HFFc6 (cell line): ENCODE results near the gene ARHGEF16. TPM values are rescaled to one million over a fixed set of nuclear protein-coding genes. Genes with fewer than 3 reads are reported as not detected.

Experiments used
- DNase-seq: peaks from one replicate; pipeline ENCODE4 v3.0.0-alpha.2; 2018
- H3K27ac Mint-ChIP-seq: 2 replicates; pipeline ENCODE4 v1.8.0; 2020; ENCODE audit warnings: mild to moderate bottlenecking, mixed read lengths
- H3K27me3 Mint-ChIP-seq: 2 replicates; pipeline ENCODE4 v1.8.0; 2021; ENCODE audit warnings: mild to moderate bottlenecking, moderate library complexity, mixed read lengths; ENCODE audit not compliant: insufficient read depth
- H3K36me3 Mint-ChIP-seq: 2 replicates; pipeline ENCODE4 v1.8.0; 2021; ENCODE audit warnings: low read depth, mixed read lengths
- H3K4me1 Mint-ChIP-seq: 2 replicates; pipeline ENCODE4 v1.8.0; 2020; ENCODE audit warnings: low read depth, mixed read lengths
- H3K4me3 Mint-ChIP-seq: 2 replicates; pipeline ENCODE4 v1.8.0; 2020; ENCODE audit warnings: mild to moderate bottlenecking, moderate library complexity, mixed read lengths
- H3K9me3 Mint-ChIP-seq: 2 replicates; pipeline ENCODE4 v1.8.0; 2020; ENCODE audit warnings: mild to moderate bottlenecking, mixed read lengths
- total RNA-seq, 6 experiments: library from RNA; stranded (reverse); fragmentation: NEBNext Ultra II Directional; extraction: Animal tissue kit (Norgen Biotek cat#: 25700); gene quantifications; 2 replicates in 1 of 6; 3 replicates in 5 of 6; pipeline ENCODE4 v1.2.3, GENCODE V29; 2021
- TF ChIP-seq, protein P1 (sequence below): fragments of 200-600 bp; sonication (generic); IDR thresholded peaks from 2 replicates; pipeline ENCODE4 v1.5.0; 2021; ENCODE audit warnings: antibody characterized with exemption, mild to moderate bottlenecking

Gene ARHGEF16
- total RNA-seq, 6 experiments from 2014 or later: 0.08 to 0.18 (median 0.17) TPM; not detected in 3

DNA sequence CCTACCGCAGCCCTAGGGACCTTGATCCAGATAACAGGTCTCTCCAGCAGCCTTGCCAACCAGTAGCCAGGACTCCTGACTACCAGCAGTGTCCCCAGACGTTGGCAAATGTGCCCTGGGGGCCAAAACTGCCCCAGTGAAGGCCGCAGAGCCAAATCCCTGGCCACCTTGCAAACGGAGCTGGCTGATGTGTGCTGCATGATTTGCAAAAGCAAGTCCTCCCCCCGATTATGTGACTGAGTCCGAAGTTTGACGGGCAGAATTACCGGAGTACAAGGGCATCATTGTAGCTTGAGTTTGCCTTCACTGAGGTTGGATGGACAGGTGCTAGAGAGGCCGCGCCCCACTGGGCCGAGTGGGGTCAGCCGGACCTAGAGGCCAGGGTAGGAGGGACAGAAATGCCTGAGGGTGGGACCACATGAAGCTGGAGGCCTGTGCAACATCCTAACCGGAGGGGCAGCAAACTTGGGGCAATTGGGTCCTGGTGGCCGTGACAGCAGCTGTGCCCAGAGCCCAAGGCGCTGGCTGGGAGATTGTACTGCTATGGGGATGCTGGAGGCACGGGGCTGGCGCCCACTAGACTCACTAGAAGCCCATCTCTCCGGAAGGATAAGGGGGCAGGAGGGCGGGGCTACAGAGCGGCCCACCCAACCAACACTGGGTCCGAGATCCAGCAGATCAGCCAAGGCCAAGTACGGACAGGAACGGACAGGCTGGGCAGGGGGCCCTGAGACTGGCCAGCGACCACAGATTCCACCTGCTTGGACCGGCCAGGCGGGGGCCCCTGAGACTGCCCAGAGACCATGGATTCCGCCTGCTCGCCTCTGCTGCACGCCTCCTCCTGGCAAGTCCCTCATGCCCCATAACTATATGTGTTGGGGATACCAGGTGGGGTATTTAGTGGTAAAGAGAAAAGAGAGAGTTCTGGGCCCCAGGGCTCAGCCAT, 2.8 kb downstream of the ARHGEF16 start:
- Mint-ChIP-seq H3K4me1 (peaks cover 9% of the 10 kb centered on the region; the same call in 1 of the 2 replicates), H3K4me3 (no peak overlapping the region), H3K27me3 (peaks cover 30% of the 10 kb centered on the region), H3K36me3 (no peaks in the 10 kb centered on the region), H3K27ac (no peak overlapping the region), H3K9me3 (no peaks in the 10 kb centered on the region)
- TF ChIP-seq, protein P1, sequence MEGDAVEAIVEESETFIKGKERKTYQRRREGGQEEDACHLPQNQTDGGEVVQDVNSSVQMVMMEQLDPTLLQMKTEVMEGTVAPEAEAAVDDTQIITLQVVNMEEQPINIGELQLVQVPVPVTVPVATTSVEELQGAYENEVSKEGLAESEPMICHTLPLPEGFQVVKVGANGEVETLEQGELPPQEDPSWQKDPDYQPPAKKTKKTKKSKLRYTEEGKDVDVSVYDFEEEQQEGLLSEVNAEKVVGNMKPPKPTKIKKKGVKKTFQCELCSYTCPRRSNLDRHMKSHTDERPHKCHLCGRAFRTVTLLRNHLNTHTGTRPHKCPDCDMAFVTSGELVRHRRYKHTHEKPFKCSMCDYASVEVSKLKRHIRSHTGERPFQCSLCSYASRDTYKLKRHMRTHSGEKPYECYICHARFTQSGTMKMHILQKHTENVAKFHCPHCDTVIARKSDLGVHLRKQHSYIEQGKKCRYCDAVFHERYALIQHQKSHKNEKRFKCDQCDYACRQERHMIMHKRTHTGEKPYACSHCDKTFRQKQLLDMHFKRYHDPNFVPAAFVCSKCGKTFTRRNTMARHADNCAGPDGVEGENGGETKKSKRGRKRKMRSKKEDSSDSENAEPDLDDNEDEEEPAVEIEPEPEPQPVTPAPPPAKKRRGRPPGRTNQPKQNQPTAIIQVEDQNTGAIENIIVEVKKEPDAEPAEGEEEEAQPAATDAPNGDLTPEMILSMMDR: no peak
- DNase-seq: no peak

GRCh38 chr1:3457910-3458883, 3.7 kb downstream of the ARHGEF16 start:
- TF ChIP-seq, protein P1: no peak
- Mint-ChIP-seq H3K4me3 (no peak overlapping the region), H3K27ac (no peak overlapping the region), H3K4me1 (peaks cover 9% of the 10 kb centered on the region; the same call in 1 of the 2 replicates), H3K27me3 (peaks cover 29% of the 10 kb centered on the region), H3K36me3 (no peaks in the 10 kb centered on the region), H3K9me3 (no peaks in the 10 kb centered on the region)
- no peak for DNase-seq

DNA sequence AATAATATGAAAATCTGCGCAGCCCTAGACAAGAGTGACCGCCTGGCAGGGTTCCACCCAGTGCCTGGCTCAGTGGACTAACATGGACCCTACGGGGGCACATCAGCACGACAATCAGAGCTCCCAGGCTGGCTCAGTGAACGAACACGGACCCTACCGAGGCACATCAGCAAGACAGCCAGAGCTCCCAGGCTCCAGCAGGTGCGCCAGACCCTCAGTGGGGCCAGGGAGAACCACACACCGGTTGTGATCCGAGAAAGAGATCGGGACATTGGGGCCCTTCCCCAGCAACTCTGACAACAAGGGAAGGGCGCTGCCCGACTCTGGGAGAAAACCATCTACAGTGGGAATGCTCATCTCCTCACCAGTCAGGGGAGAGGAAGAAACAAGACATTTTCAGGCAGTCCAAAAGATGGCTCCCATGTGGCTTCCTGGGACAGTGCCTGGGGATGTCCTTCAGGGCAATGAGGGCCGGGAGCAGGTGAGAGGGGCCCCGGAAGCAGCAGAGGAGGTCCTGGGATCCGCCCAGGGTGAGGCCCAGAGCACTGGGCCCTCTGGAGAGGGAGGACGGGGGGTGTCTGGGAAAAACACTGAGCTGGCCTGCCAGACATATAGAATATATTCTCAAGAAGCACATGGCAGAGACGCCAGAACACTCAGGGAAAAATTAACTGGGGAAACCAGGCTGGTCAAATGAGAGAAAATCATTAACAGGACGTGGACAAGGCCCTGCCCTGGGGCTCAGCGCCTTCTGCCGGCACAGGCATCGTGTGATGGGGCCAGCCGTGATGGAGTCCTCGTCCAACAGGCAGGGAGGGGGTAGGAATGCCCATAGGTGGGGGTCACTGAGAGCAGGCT, 4.8 kb downstream of the ARHGEF16 start:
- Mint-ChIP-seq H3K4me1 (peaks cover 9% of the 10 kb centered on the region; the same call in 1 of the 2 replicates), H3K4me3 (no peak overlapping the region), H3K36me3 (no peaks in the 10 kb centered on the region), H3K9me3 (no peaks in the 10 kb centered on the region), H3K27me3 (peaks cover 31% of the 10 kb centered on the region), H3K27ac (no peak overlapping the region)
- TF ChIP-seq, protein P1: no peak
- DNase-seq: no peak

- H3K4me1 Mint-ChIP-seq: peaks cover 9% of the 10 kb centered on the region; the same call in 1 of the 2 replicates
- H3K9me3 Mint-ChIP-seq: no peaks in the 10 kb centered on the region
- no peak for DNase-seq
- TF ChIP-seq, protein P1: no peak
- no peak overlapping the region for H3K27ac Mint-ChIP-seq
- H3K27me3 Mint-ChIP-seq: peaks cover 33% of the 10 kb centered on the region
- no peaks in the 10 kb centered on the region for H3K36me3 Mint-ChIP-seq
- H3K4me3 Mint-ChIP-seq: no peak overlapping the region
These were observed 5.6 kb downstream of the ARHGEF16 start for GRCh38 chr1:3459940-3460671.
